Astrocyte (in vitro differentiated cells and primary cell): ENCODE measurements around the gene PDCL2. TPM values are rescaled to one million over a fixed set of nuclear protein-coding genes. Genes with fewer than 3 reads are reported as not detected.

Source experiments
- DNase-seq: peaks from one replicate; pipeline ENCODE4 v3.0.0-alpha.2; 2010; ENCODE audit warnings: low read depth
- FAIRE-seq: peaks from 2 replicates; lab custom pipeline; 2011; peaks lifted over from hg19 to GRCh38; lab: Jason Lieb, UNC
- H2AFZ ChIP-seq: 2 replicates; pipeline ENCODE4 v1.6.0; 2012; ENCODE audit warnings: low read depth, low read length, inconsistent platforms
- H3K27ac ChIP-seq: 2 replicates; pipeline ENCODE4 v1.5.1; 2011; ENCODE audit warnings: low read depth, low read length, inconsistent platforms
- H3K27me3 ChIP-seq: 2 replicates; pipeline ENCODE4 v1.6.0; 2011; ENCODE audit warnings: low read length, inconsistent platforms; ENCODE audit not compliant: insufficient read depth
- H3K36me3 ChIP-seq: 2 replicates; pipeline ENCODE4 v1.5.1; 2011; ENCODE audit warnings: low read length, inconsistent platforms; ENCODE audit not compliant: insufficient read depth
- H3K4me1 ChIP-seq: 2 replicates; pipeline ENCODE4 v1.5.1; 2011; ENCODE audit warnings: low read length, inconsistent platforms; ENCODE audit not compliant: insufficient read depth
- H3K4me2 ChIP-seq: 2 replicates; pipeline ENCODE4 v1.6.0; 2012; ENCODE audit warnings: low read length, inconsistent platforms
- H3K4me3 ChIP-seq: 2 replicates; pipeline ENCODE4 v1.5.1; 2011; ENCODE audit warnings: low read depth, mild to moderate bottlenecking, low read length, inconsistent platforms; ENCODE audit not compliant: insufficient read depth
- H3K79me2 ChIP-seq: 2 replicates; pipeline ENCODE4 v1.6.0; 2012; ENCODE audit warnings: mild to moderate bottlenecking, low read length, inconsistent platforms; ENCODE audit not compliant: insufficient read depth
- H3K9ac ChIP-seq: 2 replicates; pipeline ENCODE4 v1.6.0; 2012; ENCODE audit warnings: mild to moderate bottlenecking, low read length, inconsistent platforms
- H3K9me3 ChIP-seq: 2 replicates; pipeline ENCODE4 v1.5.1; 2012; ENCODE audit warnings: low read depth, mild to moderate bottlenecking, low read length, inconsistent platforms; ENCODE audit not compliant: insufficient read depth
- H4K20me1 ChIP-seq: 2 replicates; pipeline ENCODE4 v1.6.0; 2012; ENCODE audit warnings: low read length, inconsistent platforms; ENCODE audit not compliant: insufficient read depth
- H3K27ac Mint-ChIP-seq: one replicate; pipeline ENCODE4 v1.8.0; 2021; ENCODE audit warnings: mild to moderate bottlenecking, mixed read lengths; ENCODE audit not compliant: unreplicated experiment
- H3K27me3 Mint-ChIP-seq: one replicate; pipeline ENCODE4 v1.8.0; 2021; ENCODE audit warnings: low read depth, mixed read lengths; ENCODE audit not compliant: unreplicated experiment
- H3K36me3 Mint-ChIP-seq: one replicate; pipeline ENCODE4 v1.8.0; 2021; ENCODE audit warnings: low read depth, mixed read lengths; ENCODE audit not compliant: unreplicated experiment
- H3K4me1 Mint-ChIP-seq: one replicate; pipeline ENCODE4 v1.8.0; 2021; ENCODE audit warnings: low read depth, mixed read lengths; ENCODE audit not compliant: unreplicated experiment
- H3K4me3 Mint-ChIP-seq: one replicate; pipeline ENCODE4 v1.8.0; 2021; ENCODE audit warnings: mild to moderate bottlenecking, moderate library complexity, mixed read lengths; ENCODE audit not compliant: unreplicated experiment
- H3K9me3 Mint-ChIP-seq: one replicate; pipeline ENCODE4 v1.8.0; 2021; ENCODE audit warnings: mild to moderate bottlenecking, mixed read lengths; ENCODE audit not compliant: unreplicated experiment
- EZH2 ChIP-seq: IDR thresholded peaks from 2 replicates; pipeline ENCODE4 v1.6.1; 2012; ENCODE audit warnings: mild to moderate bottlenecking, low read length, inconsistent platforms; ENCODE audit not compliant: insufficient read depth
- total RNA-seq: library from RNA; stranded (reverse); gene quantifications from 2 replicates; pipeline ENCODE4 v1.2.1, GENCODE V29; 2021
- TF ChIP-seq, protein P1 (sequence below): IDR thresholded peaks from 2 replicates; pipeline ENCODE4 v1.5.1; 2011; ENCODE audit warnings: low read depth, mild to moderate bottlenecking, inconsistent platforms, low read length, moderate library complexity; ENCODE audit not compliant: insufficient read depth

PDCL2 gene
- total RNA-seq, 1 donor from 2014 or later, result not detected

DNA sequence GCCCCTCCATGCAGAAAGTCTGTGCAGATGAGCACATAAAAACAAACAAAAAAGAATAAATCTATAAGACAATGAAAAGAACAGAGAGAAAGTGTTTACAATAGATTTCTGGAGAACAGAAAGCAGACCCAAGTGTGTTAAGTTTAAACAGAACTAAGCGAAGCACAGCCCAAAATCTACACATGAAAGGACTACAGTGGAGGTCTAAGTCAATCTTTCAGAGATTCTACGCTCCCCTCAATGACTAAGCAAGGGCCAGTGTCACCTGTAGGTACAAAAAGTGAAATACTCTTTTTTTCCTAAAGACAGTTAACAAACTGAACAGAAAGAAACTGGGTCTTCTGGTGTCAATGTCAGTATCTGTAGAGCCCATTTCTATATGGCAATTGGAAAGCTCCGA lies 63.6 kb downstream of the PDCL2 start:
- Mint-ChIP-seq H3K4me1 (no peaks in the 10 kb centered on the region), H3K4me3 (no peak overlapping the region), H3K9me3 (no peaks in the 10 kb centered on the region), H3K36me3 (peaks cover 5% of the 10 kb centered on the region), H3K27me3 (no peaks in the 10 kb centered on the region), H3K27ac (no peak overlapping the region)
- Histone ChIP-seq H3K79me2 (peaks cover 86% of the 10 kb centered on the region), H2AFZ (no peak overlapping the region), H3K27ac (no peak overlapping the region), H3K4me1 (no peaks in the 10 kb centered on the region), H4K20me1 (peaks cover 10% of the 10 kb centered on the region), H3K9ac (no peak overlapping the region), H3K27me3 (no peaks in the 10 kb centered on the region), H3K4me2 (no peak overlapping the region), H3K9me3 (no peaks in the 10 kb centered on the region), H3K4me3 (no peak overlapping the region), H3K36me3 (no peaks in the 10 kb centered on the region)
- DNase-seq (no peak), FAIRE-seq (no peak)
- TF ChIP-seq, protein P1, sequence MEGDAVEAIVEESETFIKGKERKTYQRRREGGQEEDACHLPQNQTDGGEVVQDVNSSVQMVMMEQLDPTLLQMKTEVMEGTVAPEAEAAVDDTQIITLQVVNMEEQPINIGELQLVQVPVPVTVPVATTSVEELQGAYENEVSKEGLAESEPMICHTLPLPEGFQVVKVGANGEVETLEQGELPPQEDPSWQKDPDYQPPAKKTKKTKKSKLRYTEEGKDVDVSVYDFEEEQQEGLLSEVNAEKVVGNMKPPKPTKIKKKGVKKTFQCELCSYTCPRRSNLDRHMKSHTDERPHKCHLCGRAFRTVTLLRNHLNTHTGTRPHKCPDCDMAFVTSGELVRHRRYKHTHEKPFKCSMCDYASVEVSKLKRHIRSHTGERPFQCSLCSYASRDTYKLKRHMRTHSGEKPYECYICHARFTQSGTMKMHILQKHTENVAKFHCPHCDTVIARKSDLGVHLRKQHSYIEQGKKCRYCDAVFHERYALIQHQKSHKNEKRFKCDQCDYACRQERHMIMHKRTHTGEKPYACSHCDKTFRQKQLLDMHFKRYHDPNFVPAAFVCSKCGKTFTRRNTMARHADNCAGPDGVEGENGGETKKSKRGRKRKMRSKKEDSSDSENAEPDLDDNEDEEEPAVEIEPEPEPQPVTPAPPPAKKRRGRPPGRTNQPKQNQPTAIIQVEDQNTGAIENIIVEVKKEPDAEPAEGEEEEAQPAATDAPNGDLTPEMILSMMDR, result no peak
- no peak for TF ChIP-seq EZH2

DNA sequence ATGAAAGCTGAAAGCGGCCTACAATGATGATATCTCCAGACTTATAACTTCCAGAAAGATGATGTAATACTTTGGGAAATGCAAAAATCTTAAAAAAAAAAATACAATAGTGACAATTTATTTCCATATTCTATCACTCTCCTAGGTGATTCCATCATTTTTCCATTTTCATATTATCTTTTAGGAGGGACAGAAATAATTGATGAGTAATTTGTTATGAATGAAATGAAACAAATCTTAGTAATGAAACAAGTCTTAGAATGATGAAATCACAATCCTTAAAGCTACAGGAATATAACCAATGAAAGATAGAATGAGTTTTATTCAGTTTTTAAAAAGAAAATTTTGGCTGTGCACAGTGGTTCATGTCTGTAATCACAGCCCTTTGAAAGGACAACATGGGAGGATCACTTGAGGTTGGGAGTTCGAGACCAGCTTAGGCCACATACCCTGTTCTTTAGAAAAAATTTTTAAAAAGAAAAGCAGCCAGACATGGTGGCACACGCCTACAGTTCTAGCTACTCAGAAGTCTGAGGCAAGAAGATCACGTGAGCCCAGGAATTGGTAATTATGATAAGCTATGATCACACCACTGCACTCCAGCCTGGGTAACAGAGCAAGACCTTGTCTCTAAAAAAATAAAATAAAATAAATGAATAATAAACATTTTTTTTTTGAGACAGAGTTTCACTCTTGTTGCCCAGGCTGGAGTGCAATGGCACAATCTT lies 67.0 kb downstream of the PDCL2 start:
- no peaks in the 10 kb centered on the region for H3K9me3 ChIP-seq
- H3K27me3 ChIP-seq, result no peaks in the 10 kb centered on the region
- peak overlapping the region; percentile 43 for H3K27ac ChIP-seq
- peaks cover 20% of the 10 kb centered on the region for H4K20me1 ChIP-seq
- no peak overlapping the region for H3K9ac ChIP-seq
- H2AFZ ChIP-seq, result no peak overlapping the region
- no peak overlapping the region for H3K4me3 Mint-ChIP-seq
- H3K27me3 Mint-ChIP-seq, result no peaks in the 10 kb centered on the region
- H3K36me3 Mint-ChIP-seq, result peaks cover 5% of the 10 kb centered on the region
- no peaks in the 10 kb centered on the region for H3K4me1 Mint-ChIP-seq
- H3K4me2 ChIP-seq, result no peak overlapping the region
- no peaks in the 10 kb centered on the region for H3K9me3 Mint-ChIP-seq
- no peaks in the 10 kb centered on the region for H3K36me3 ChIP-seq
- peaks cover 85% of the 10 kb centered on the region for H3K79me2 ChIP-seq
- no peak overlapping the region for H3K4me3 ChIP-seq
- H3K4me1 ChIP-seq, result no peaks in the 10 kb centered on the region
- DNase-seq, result peak; percentile 27
- FAIRE-seq, result no peak
- H3K27ac Mint-ChIP-seq, result peak overlapping the region; percentile 63
- no peak for TF ChIP-seq EZH2
- TF ChIP-seq, protein P1, result no peak

DNA sequence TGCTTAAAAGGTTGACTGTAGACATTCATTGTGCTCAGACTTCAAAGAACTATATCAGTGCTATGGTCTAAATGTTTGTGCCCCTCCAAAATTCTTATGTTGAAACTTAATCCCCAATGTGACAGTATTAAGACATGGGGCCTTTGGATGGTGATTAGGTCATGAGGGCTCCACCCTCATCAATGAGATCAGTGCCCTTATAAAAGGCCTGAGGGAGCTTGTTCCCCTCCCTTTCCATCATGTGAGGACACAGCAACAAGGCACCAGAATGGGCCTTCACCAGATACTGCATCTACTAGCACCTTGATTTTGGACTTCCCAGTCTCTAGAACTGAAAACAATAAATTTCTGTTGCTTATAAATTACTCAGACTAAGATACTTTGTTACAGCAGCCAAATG lies 73.6 kb downstream of the PDCL2 start:
- H3K36me3 Mint-ChIP-seq, result peaks cover 5% of the 10 kb centered on the region
- H3K9me3 Mint-ChIP-seq, result peaks cover 2% of the 10 kb centered on the region
- H3K9ac ChIP-seq, result no peak overlapping the region
- no peak overlapping the region for H3K4me3 Mint-ChIP-seq
- H3K27me3 ChIP-seq, result no peaks in the 10 kb centered on the region
- TF ChIP-seq EZH2, result no peak
- TF ChIP-seq, protein P1, result no peak
- H3K4me1 Mint-ChIP-seq, result no peaks in the 10 kb centered on the region
- DNase-seq (no peak), FAIRE-seq (no peak)
- no peak overlapping the region for H3K4me3 ChIP-seq
- no peak overlapping the region for H3K27ac ChIP-seq
- peaks cover 66% of the 10 kb centered on the region for H3K79me2 ChIP-seq
- H2AFZ ChIP-seq, result no peak overlapping the region
- no peak overlapping the region for H3K4me2 ChIP-seq
- peaks cover 17% of the 10 kb centered on the region for H4K20me1 ChIP-seq
- no peaks in the 10 kb centered on the region for H3K4me1 ChIP-seq
- H3K27ac Mint-ChIP-seq, result no peak overlapping the region
- no peaks in the 10 kb centered on the region for H3K9me3 ChIP-seq
- H3K36me3 ChIP-seq, result no peaks in the 10 kb centered on the region
- H3K27me3 Mint-ChIP-seq, result no peaks in the 10 kb centered on the region
